ENCODE measurements around the gene SRF. TPM values are rescaled to one million over a fixed set of nuclear protein-coding genes. Genes with fewer than 3 reads are reported as not detected.

SRF gene
- total RNA-seq, 6 experiments from 2014 or later, result 37.4 to 49.7 (median 39.3) TPM

GRCh38 chr6:43189776-43190304 is 18.8 kb downstream of the SRF start:
- no peak overlapping the region for H3K27ac Mint-ChIP-seq
- peaks cover 32% of the 10 kb centered on the region for H3K36me3 Mint-ChIP-seq (ENCODE audit: low read depth)
- TF ChIP-seq, protein P1, sequence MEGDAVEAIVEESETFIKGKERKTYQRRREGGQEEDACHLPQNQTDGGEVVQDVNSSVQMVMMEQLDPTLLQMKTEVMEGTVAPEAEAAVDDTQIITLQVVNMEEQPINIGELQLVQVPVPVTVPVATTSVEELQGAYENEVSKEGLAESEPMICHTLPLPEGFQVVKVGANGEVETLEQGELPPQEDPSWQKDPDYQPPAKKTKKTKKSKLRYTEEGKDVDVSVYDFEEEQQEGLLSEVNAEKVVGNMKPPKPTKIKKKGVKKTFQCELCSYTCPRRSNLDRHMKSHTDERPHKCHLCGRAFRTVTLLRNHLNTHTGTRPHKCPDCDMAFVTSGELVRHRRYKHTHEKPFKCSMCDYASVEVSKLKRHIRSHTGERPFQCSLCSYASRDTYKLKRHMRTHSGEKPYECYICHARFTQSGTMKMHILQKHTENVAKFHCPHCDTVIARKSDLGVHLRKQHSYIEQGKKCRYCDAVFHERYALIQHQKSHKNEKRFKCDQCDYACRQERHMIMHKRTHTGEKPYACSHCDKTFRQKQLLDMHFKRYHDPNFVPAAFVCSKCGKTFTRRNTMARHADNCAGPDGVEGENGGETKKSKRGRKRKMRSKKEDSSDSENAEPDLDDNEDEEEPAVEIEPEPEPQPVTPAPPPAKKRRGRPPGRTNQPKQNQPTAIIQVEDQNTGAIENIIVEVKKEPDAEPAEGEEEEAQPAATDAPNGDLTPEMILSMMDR (IDR thresholded peaks at IDR 0.05), result no peak
- no peak overlapping the region for H3K4me3 Mint-ChIP-seq
- DNase-seq, result no peak
- H3K4me1 Mint-ChIP-seq (ENCODE audit: low read depth), result no peaks in the 10 kb centered on the region
- no peaks in the 10 kb centered on the region for H3K9me3 Mint-ChIP-seq
- no peaks in the 10 kb centered on the region; the same call in 1 of the 2 replicates for H3K27me3 Mint-ChIP-seq (ENCODE audit: insufficient read depth)

- DNase-seq, result no peak
- no peak overlapping the region for H3K4me3 Mint-ChIP-seq
These were observed 21.8 kb downstream of the SRF start for GRCh38 chr6:43192911-43193310.

DNA sequence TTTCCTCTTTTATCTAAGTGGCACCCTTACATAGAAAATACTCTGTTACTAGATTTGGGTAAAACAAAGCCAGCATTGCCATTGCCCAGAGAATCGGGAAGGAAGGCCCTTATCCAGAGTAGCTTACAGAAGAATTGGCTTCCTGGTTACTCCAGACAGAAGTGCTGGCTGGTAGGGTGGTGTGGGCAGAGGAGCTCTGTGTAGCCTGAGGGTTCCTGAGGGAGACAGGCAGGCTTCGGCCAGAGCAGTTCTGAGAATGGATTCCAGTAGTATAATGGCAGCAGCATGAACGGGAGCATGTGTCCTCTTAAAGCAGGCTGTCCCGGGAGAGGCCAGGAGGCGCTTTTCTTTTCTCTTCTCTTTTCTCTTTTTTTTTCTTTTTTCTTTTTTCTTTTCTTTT is 22.9 kb downstream of the SRF start:
- no peak overlapping the region for H3K4me3 Mint-ChIP-seq
- no peaks in the 10 kb centered on the region for H3K27me3 Mint-ChIP-seq (ENCODE audit: insufficient read depth)
- no peaks in the 10 kb centered on the region for H3K4me1 Mint-ChIP-seq (ENCODE audit: low read depth)
- DNase-seq, result no peak
- TF ChIP-seq, protein P1 (IDR thresholded peaks at IDR 0.05), result no peak
- peaks cover 11% of the 10 kb centered on the region; the same call in 1 of the 2 replicates for H3K36me3 Mint-ChIP-seq (ENCODE audit: low read depth)
- H3K27ac Mint-ChIP-seq, result no peak overlapping the region
- no peaks in the 10 kb centered on the region for H3K9me3 Mint-ChIP-seq

More at GRCh38 chr6:43192911-43193310, 21.8 kb downstream of the SRF start:
- Mint-ChIP-seq H3K9me3 (no peaks in the 10 kb centered on the region), H3K27ac (no peak overlapping the region), H3K36me3 (ENCODE audit: low read depth) (peaks cover 17% of the 10 kb centered on the region; the same call in 1 of the 2 replicates), H3K27me3 (ENCODE audit: insufficient read depth) (no peaks in the 10 kb centered on the region; the same call in 1 of the 2 replicates), H3K4me1 (ENCODE audit: low read depth) (no peaks in the 10 kb centered on the region)
- TF ChIP-seq, protein P1 (IDR thresholded peaks at IDR 0.05), result no peak

DNA sequence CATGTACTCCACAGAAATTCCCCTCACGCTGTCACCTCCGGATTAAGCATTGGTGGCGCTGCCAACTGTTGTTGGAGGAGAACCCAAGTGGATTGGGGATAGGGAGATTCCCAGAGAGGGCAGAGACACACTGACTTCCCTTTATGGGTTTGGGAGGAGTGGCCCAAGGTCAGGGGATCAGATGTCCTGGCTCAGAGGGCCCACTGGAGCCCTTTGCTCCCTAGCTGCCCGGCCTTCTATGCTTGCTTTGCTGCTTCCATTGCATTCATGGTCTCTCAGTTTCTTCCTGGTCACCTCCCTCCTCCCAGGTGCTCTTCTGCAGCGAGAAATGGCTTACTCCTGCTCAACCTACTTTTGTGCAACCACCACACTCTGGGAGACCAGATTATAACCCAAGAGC is 25.3 kb downstream of the SRF start:
- H3K36me3 Mint-ChIP-seq (ENCODE audit: low read depth), result peaks cover 11% of the 10 kb centered on the region; the same call in 1 of the 2 replicates
- DNase-seq, result no peak
- H3K4me1 Mint-ChIP-seq (ENCODE audit: low read depth), result no peaks in the 10 kb centered on the region
- H3K27ac Mint-ChIP-seq, result no peak overlapping the region
- no peak overlapping the region for H3K4me3 Mint-ChIP-seq
- TF ChIP-seq, protein P1 (IDR thresholded peaks at IDR 0.05), result no peak
- no peaks in the 10 kb centered on the region for H3K27me3 Mint-ChIP-seq (ENCODE audit: insufficient read depth)
- H3K9me3 Mint-ChIP-seq, result no peaks in the 10 kb centered on the region

- Mint-ChIP-seq H3K4me3 (no peak overlapping the region), H3K9me3 (no peaks in the 10 kb centered on the region), H3K36me3 (ENCODE audit: low read depth) (peaks cover under 1% of the 10 kb centered on the region), H3K27me3 (ENCODE audit: insufficient read depth) (no peaks in the 10 kb centered on the region), H3K27ac (no peak overlapping the region), H3K4me1 (ENCODE audit: low read depth) (no peaks in the 10 kb centered on the region)
- TF ChIP-seq, protein P1 (IDR thresholded peaks at IDR 0.05), result no peak
- no peak for DNase-seq
These were observed 28.8 kb downstream of the SRF start for GRCh38 chr6:43199912-43200311.
